Muscle layer of duodenum (tissue), 2 donors: ENCODE data around the gene STK36.

Experiments used
- H3K27ac ChIP-seq: one replicate; pipeline ENCODE4 v1.7.0; 2013; ENCODE audit warnings: mild to moderate bottlenecking, low read length
- H3K27me3 ChIP-seq: one replicate; pipeline ENCODE4 v1.7.0; 2013; ENCODE audit warnings: low read depth, mild to moderate bottlenecking, control low read depth, low read length
- H3K36me3 ChIP-seq, 2 donors: one replicate each; pipeline ENCODE4 v1.7.0; 2013; ENCODE audit warnings: low read length in 2 of 2, control low read depth in 1 of 2, mild to moderate bottlenecking in 1 of 2; ENCODE audit not compliant: insufficient read depth in 2 of 2, control insufficient read depth in 1 of 2
- H3K4me1 ChIP-seq, 2 donors: one replicate each; pipeline ENCODE4 v1.7.0; 2013; ENCODE audit warnings: low read length in 2 of 2, mild to moderate bottlenecking in 2 of 2, control low read depth in 1 of 2, moderate library complexity in 1 of 2; ENCODE audit not compliant: insufficient read depth in 2 of 2, control insufficient read depth in 1 of 2
- H3K4me3 ChIP-seq, 2 donors: one replicate each; pipeline ENCODE4 v1.7.0; 2013; ENCODE audit warnings: low read length in 2 of 2, low read depth in 1 of 2, mild to moderate bottlenecking in 1 of 2
- H3K9me3 ChIP-seq, 2 donors: one replicate each; pipeline ENCODE4 v1.7.0; 2013; ENCODE audit warnings: low read length in 2 of 2, control low read depth in 1 of 2, mild to moderate bottlenecking in 1 of 2; ENCODE audit not compliant: control insufficient read depth in 1 of 2
- donor health status: healthy.

Gene STK36

GRCh38 chr2:218720048-218721041 lies 48.5 kb downstream of the STK36 start:
- Histone ChIP-seq H3K36me3 (no peaks in the 10 kb centered on the region), H3K27ac (no peak overlapping the region), H3K27me3 (no peaks in the 10 kb centered on the region), H3K9me3 (no peaks in the 10 kb centered on the region), H3K4me3 (no peak overlapping the region), H3K4me1 (peaks cover 0 to 6% of the 10 kb centered on the region in 2 donors)

- Histone ChIP-seq H3K4me3 (no peak overlapping the region), H3K27me3 (no peaks in the 10 kb centered on the region), H3K27ac (no peak overlapping the region), H3K9me3 (peaks cover 0 to 8% of the 10 kb centered on the region in 2 donors), H3K4me1 (peaks cover 0 to 6% of the 10 kb centered on the region in 2 donors), H3K36me3 (no peaks in the 10 kb centered on the region)
Observed at GRCh38 chr2:218721488-218721887, 49.6 kb downstream of the STK36 start.

- Histone ChIP-seq H3K36me3 (no peaks in the 10 kb centered on the region), H3K27me3 (no peaks in the 10 kb centered on the region), H3K27ac (no peak overlapping the region), H3K4me1 (peaks cover 0 to 6% of the 10 kb centered on the region in 2 donors), H3K9me3 (peaks cover 0 to 9% of the 10 kb centered on the region in 2 donors), H3K4me3 (no peak overlapping the region)
Observed at GRCh38 chr2:218721934-218722333, 50.0 kb downstream of the STK36 start.

GRCh38 chr2:218722419-218722818 lies 50.5 kb downstream of the STK36 start:
- peaks cover 0 to 9% of the 10 kb centered on the region in 2 donors for H3K9me3 ChIP-seq
- H3K36me3 ChIP-seq, result peaks cover 0 to 2% of the 10 kb centered on the region in 2 donors
- peaks cover 0 to 6% of the 10 kb centered on the region in 2 donors for H3K4me1 ChIP-seq
- no peak overlapping the region for H3K27ac ChIP-seq
- H3K4me3 ChIP-seq, result no peak overlapping the region
- H3K27me3 ChIP-seq, result no peaks in the 10 kb centered on the region

- H3K27me3 ChIP-seq, result no peaks in the 10 kb centered on the region
- peaks cover 0 to 9% of the 10 kb centered on the region in 2 donors for H3K9me3 ChIP-seq
- H3K4me3 ChIP-seq, result no peak overlapping the region
- peaks cover 0 to 6% of the 10 kb centered on the region in 2 donors for H3K4me1 ChIP-seq
- no peak overlapping the region for H3K27ac ChIP-seq
- peaks cover 0 to 6% of the 10 kb centered on the region in 2 donors for H3K36me3 ChIP-seq
Observed at GRCh38 chr2:218722876-218723785, 51.2 kb downstream of the STK36 start.

GRCh38 chr2:218726004-218726574 lies 54.2 kb downstream of the STK36 start:
- no peaks in the 10 kb centered on the region for H3K27me3 ChIP-seq
- H3K4me3 ChIP-seq, result no peak overlapping the region
- H3K4me1 ChIP-seq, result peaks cover 0 to 6% of the 10 kb centered on the region in 2 donors

GRCh38 chr2:218727502-218728165 lies 55.7 kb downstream of the STK36 start:
- Histone ChIP-seq H3K27ac (no peak overlapping the region), H3K9me3 (peaks cover 0 to 9% of the 10 kb centered on the region in 2 donors), H3K4me1 (peaks cover 4 to 10% of the 10 kb centered on the region in 2 donors), H3K27me3 (no peaks in the 10 kb centered on the region), H3K36me3 (peaks cover 0 to 6% of the 10 kb centered on the region in 2 donors), H3K4me3 (no peak overlapping the region)

More at GRCh38 chr2:218726004-218726574, 54.2 kb downstream of the STK36 start:
- Histone ChIP-seq H3K9me3 (peaks cover 0 to 9% of the 10 kb centered on the region in 2 donors), H3K36me3 (peaks cover 0 to 6% of the 10 kb centered on the region in 2 donors), H3K27ac (no peak overlapping the region)

- no peak overlapping the region for H3K27ac ChIP-seq
- H3K4me3 ChIP-seq, result no peak overlapping the region
- no peaks in the 10 kb centered on the region for H3K27me3 ChIP-seq
- peaks cover 0 to 9% of the 10 kb centered on the region in 2 donors for H3K9me3 ChIP-seq
- H3K4me1 ChIP-seq, result peaks cover 0 to 13% of the 10 kb centered on the region in 2 donors
- H3K36me3 ChIP-seq, result peaks cover 0 to 6% of the 10 kb centered on the region in 2 donors
Observed at GRCh38 chr2:218729640-218730039, 57.8 kb downstream of the STK36 start.

- Histone ChIP-seq H3K27ac (peak overlapping the region; percentile 24), H3K4me3 (no peak overlapping the region), H3K4me1 (peaks cover 0 to 13% of the 10 kb centered on the region in 2 donors), H3K27me3 (no peaks in the 10 kb centered on the region), H3K36me3 (peaks cover 0 to 9% of the 10 kb centered on the region in 2 donors), H3K9me3 (no peaks in the 10 kb centered on the region)
Observed at GRCh38 chr2:218732052-218732760, 60.3 kb downstream of the STK36 start.

- H3K27me3 ChIP-seq, result no peaks in the 10 kb centered on the region
- H3K36me3 ChIP-seq, result peaks cover 1 to 9% of the 10 kb centered on the region in 2 donors
- no peaks in the 10 kb centered on the region for H3K9me3 ChIP-seq
- peaks cover 0 to 13% of the 10 kb centered on the region in 2 donors for H3K4me1 ChIP-seq
- H3K27ac ChIP-seq, result no peak overlapping the region
- no peak overlapping the region for H3K4me3 ChIP-seq
Observed at GRCh38 chr2:218732761-218733158, 60.9 kb downstream of the STK36 start.
